Activated T-cell treated with anti-CD3 and anti-CD28 coated beads, Interleukin-2, amount 50 U/mL, for 48 hours (primary cell): Measurements from ENCODE around the gene SMYD3.

Experiments
- DNase-seq, 2 experiments: peaks; one replicate each; pipeline ENCODE4 v3.0.0-alpha.2; 2020

The SMYD3 gene

DNA sequence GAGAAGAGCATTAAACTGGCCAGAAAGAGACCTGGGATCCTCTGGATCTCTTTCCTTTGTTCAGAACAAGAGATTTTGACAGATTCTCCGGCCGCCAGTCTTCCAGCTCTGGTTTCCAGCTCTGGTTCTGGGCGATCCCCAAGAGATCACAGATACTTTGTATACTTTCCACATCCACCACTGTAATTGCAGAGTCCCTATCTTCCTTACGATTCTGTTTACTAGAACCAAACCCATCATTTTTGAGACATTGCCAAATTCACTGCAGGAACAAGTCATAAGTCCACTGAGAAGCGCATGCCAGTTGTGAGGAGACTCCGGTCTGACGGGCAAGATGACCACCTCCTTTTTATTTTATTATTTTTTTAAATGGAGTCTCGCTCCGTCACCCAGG lies 505.2 kb downstream of the SMYD3 start:
- no peak for DNase-seq

DNA sequence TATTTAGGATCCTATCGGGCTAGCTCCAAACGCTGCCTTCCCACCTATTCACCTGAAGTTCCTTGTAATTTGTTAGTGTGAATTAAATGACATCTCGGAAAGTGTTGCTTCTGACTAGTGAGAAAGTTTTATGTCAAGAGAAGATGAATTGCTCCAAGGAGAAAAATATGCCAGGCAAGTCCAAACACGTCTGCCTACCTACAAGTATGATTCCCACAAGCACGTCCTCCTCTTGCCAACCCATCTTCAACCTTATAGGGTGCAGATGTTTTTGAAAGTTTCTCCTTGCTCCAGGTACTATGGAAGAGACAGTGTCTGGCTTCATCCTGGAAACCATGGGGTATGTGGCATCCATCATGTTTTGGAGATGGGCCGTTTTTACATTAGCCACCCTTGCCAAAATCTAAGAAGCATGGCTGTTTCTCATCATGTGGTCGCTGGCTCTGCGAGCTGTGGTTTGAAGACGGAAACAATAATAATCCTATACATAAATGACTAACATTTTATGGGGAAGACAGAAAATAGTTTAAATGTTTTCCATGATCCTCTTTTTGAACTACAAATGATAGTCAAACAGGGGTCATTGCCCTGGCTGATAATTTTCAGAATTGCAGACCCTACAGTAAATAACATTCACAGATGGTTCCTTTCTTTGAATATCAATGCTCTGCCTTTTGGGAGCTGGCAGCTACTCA lies 505.8 kb downstream of the SMYD3 start:
- DNase-seq = no peak

DNA sequence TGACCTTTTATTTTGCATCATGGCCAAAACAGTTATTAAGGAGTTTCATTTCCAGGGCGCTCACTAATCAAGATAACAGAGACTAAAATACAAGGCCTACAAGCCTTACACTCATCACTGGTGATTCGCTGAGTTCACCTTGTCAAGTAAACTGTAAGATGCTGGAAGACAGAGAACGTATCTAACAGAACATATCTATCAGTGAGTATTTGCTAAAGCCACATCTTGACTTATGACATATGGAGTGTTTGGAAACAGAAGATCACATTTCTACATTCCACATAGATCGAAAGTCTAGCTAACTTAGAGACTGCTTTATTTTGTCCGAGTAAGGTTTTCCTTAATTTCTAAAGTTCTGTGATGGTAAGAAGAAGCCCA lies 506.5 kb downstream of the SMYD3 start:
- DNase-seq = no peak

DNA sequence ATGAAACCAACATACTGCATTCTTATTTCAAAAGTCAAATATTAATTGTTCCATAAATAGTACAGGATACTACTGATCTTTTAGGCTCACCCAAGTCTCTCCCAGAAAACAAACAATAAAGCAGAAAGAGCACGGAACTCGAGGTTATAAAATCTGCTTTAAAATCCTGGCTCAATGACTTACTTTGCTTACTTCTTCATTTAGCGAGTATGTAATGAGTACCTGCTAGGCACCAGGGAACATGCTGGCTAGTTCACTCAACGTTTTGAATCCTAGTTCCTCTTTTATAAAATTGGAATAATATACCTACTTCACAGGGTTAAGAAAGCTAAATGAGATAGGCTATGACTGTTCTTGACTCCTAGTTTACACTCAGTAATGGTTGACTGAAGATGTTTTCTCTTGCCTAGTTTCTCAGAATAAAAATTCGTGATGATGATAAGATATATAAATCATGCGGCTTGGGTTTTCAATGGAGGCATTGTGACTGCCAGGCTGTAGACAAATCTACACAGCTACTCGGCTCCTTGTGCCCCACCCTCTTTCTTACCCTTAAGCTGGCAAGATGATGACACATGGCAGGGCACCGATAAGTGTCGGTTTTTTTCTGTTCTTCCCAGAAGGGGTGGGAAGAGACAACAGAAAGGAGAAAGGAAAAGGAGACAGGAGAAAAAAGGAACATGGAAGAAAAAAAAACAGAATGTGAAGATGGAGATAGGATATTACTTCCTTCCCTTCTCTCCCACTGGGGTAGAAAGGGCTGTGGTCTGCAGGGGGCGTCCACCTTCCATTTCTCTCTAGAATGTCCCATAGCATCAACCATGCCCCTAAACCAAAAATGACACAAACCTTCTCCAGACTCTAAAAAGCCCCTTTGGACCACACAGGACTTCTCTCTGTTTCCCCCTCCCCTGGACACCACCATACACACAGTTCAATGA lies 507.1 kb downstream of the SMYD3 start:
- DNase-seq = no peak

DNA sequence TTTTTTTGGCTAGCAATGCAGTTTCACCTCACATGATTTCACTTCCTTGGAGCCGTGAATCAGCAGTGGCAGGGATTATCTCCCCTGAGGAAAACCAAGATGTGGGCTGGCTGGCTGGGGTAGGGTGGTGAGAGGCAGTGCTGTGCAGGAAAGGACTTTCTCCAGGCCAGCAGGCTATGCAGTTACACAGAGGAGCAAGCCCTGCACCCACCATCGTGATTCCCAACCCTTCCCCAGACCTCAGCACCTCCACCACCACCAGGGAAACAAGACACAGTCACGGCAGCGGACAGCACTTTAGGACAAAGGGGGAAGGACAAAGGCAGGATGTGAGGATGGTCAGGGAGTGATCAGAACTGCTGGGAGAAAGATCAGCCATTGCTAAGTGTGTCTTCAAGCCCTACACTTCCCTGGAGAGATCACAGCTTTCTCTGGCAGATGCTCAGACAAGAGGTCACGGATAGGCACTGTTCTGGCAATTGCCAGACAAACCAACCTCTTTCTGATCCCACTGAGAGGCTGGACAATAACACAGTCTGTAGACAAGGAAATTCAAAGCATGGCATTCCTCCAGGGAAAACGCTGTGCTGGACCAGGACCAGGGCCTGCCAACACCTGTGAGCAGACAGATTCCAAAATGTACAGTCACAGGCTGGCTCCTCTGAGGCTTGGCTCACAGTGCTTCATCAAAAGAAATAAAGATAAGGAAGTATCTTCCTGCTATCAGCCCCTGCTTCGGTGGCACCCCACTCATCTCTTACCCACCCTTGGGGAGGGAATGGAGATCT lies 509.4 kb downstream of the SMYD3 start:
- no peak for DNase-seq

DNA sequence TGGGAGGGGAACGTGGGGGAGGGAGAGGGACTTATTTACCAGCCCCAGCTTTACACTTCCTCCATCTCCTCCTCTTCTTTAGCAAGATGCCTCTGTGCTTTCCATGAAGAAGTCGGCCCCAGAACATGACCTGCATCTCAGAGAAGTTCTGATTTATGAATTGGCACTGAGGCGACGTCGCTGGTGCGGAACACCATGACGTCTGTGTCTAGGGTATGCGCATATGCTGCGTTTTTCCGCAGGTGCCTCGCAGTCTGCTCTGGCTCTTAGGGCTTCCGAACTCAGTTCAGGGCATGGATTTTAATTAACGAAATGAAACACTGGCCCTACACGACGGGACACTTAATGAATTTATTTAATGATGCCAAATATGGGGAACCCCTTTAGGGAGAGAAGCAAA lies 510.3 kb downstream of the SMYD3 start:
- DNase-seq = no peak

DNA sequence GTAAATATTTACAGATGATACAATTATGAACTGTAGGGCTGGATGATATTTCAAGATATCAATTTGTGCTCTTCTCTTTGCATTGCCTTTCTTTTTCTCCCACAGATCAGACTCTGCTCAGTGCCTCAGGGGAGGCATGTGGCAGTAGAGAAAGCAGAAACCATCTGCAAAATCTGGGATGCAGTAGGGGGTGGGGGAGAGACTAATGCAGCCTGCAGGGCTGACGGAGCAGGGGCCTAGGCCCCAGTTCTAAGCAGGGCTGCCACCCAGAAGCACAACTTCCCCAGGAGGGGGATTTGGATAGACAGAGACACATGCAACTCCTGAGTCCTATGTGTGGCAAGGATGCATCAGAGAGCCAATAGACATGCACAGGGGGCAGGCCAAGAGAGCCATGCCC lies 511.6 kb downstream of the SMYD3 start:
- no peak for DNase-seq

DNA sequence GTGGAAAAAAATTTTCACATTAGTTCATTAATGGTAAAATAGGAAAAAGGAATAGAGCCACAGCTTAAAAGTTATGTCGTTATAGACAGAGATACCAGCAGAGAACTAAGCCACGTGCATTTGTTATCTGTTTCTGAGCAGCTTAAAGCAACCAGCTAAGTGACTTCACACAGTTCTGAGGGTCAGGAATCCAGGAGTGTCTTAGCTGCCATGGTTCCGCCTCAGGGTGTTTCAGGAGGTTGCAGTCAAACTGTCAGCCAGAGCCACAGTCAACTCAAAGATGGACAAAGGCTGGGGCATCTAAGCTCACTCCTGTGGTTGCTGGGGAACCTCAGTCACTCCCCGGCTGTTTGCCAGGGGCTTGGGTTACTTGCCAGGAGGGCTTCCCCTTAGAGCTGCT lies 515.8 kb downstream of the SMYD3 start:
- no peak for DNase-seq

DNA sequence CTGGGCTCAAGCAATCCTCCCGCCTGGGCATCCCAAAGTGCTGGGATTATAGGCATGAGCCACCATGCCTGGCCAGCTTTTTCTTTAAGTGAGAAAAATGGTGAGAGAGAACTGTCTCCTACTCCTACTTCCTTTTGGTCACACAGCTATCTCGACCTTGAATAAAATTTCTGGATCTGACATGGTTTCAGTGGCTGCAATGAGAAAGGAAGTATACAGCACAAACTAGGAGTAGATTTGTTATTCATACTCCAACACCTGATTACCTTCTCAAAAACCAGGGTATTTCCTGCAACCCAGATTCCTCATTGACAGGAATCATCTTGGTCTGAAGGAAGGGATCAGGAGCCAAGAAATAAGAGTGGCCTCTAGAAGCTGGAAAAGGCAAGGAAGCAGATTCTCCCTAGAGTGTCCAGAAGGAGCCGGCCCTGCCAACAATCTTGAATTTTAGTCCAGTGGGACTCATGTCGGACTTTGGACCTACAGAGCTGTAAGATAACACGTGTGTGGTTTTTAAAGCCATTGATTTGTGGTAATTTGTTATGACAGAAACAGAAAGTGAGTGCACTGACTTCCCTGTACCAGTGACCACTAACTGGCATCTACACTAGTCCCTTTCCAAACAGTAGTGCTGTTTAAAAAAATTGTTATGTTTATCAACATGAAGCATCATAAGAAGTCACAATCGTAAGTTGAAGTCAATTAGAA lies 516.6 kb downstream of the SMYD3 start:
- DNase-seq = no peak

DNA sequence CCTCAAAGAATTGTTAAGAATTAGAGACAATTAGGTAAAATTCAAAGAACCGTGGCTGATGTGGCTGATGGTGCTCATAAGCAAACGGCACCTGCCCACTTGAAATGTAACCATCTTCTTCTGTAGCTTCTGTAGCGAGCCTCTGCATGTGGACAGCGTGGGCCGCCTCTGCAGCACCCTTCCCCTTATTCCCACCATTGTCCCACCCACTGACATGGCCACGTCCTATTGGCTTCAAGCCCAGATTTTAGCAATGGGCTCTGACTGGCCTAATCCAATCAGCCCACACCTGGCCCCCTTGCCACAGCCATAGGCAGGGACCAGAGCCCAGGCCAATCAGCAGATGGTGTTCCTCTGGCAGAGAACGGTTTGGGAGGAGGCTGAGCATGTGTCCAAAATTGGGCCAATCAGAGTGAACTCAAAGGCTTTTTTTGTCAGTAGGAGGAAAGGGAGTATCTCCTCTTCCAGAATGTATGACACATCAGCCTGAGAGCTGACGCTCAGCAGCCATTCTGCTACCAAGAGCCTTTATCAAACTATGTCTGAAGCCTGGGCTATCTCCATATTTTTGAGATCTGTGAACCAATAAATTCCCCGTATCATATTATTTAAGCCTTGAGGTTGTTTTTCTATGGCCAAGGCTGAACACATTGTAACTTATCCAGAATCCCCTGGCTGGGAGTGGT lies 518.5 kb downstream of the SMYD3 start:
- no peak for DNase-seq

DNA sequence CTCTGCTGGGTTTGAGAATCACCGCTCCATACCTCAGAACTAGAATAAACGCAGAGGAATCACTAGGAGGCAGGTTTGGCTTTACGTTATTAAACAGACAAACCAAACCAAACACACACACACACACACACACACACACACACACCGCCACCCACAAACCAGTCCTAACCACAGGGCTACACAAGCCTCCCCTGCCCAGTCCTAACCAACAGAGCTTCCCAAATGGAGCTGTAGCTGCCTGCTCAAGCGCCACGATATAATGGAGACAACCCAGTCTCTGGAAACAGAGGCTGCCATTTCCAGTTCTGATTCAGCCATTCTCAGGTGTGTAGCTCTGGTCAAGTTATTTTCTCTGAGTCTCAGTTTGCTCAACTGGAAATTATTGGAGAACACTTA lies 519.1 kb downstream of the SMYD3 start:
- DNase-seq = no peak

DNA sequence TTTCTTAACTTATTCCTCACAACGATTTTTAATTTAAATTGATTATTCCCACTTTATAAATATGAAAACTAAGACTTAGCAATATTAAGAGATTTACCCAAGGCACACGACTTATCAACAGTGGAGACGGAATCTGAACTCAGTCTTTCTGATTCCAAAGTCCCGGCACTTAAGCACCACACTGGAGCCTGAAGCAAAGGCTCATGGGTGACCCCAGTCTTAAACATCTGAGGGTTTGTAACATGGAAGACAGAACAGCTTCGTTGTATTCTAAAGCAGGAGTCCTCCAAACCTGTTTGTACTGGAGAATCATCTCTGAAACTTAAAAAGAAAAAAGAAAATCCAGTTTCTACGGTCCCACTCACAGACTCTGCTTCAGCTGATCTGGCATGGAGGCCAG lies 519.5 kb downstream of the SMYD3 start:
- DNase-seq = no peak

DNA sequence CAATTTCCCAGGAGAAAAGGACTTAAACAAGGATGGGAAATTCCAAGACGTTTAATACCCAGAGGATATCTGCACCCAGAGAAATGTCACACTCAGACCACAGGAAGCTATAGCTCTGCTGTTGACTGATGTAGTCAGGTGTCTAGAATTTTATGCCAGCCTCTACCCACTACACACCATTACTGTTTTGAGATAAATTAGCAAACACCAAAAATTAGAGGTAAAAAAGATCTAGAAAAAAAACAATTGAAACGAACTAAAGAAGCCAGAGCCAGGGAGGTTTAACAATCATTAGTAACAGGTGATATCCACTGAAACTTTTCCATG lies 519.9 kb downstream of the SMYD3 start:
- no peak for DNase-seq

DNA sequence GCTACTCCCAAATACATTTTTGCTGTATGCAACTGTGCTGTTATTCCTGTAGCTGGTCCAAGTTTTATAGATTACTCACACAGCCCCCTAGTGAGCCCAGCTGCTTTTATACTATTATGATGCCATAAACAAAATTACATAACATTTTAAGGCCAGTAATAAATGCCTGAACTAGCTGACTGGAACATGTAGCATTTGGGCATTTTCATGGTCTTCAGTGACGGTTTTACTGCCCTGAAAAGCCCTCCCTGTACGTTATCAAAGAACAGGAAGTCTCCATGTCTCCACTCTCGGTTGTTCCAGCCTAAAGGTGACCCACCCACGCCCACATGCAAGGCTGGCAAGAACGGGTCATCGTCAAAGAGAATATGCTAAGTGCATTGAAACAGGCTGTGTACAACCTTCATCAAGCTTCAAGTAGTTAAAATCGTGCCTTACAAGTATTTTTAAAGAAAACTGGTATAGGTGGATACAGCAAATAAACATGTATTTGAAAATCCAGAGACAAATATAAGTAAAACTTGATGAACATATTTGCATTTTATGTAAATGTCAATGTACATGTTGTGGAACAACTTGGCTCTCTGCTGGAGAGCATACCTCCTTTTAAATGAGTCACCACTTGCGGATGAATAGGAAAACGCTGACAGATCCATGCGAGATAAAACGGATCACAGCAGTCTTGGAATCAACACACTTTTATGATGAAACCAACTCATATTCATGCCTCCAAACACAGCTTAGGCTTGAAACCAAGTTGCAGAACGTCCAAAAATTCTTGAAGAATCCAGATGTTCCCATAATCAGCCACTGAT lies 520.5 kb downstream of the SMYD3 start:
- no peak for DNase-seq

DNA sequence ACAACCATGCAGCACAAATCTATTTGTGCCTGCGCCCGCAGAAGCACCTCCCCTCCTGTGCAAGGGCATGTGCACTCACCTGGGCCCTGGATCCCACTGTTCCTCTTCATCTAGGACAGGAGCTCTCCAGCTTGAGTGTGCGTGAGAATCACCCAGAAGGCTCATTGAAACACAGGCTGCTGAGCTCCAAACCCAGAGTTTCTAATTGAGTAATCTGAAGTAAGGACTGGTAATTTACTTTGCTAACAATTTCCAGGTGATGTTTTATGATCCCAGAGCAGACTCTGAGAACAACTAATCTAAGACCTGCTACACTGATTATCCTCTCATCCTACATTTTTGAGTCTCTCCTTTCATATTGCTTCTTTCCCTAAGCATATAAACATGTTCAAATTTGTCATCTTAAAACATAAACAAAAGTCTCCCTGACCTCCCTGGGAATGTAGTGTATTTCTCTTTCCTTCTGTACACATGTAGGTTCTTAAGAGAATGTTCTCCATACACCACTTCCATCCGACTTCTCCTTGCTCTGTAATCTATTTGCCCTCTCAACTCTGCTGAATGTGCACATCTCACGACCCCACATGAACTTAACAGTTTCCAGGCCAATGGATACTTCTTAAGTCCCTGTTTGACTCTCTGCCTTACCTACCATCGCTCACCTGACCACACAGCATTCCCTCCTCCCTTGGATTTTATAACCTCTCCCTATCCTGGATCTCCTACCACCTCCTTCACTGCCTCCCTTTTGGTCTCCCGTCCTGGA lies 522.5 kb downstream of the SMYD3 start:
- no peak for DNase-seq

DNA sequence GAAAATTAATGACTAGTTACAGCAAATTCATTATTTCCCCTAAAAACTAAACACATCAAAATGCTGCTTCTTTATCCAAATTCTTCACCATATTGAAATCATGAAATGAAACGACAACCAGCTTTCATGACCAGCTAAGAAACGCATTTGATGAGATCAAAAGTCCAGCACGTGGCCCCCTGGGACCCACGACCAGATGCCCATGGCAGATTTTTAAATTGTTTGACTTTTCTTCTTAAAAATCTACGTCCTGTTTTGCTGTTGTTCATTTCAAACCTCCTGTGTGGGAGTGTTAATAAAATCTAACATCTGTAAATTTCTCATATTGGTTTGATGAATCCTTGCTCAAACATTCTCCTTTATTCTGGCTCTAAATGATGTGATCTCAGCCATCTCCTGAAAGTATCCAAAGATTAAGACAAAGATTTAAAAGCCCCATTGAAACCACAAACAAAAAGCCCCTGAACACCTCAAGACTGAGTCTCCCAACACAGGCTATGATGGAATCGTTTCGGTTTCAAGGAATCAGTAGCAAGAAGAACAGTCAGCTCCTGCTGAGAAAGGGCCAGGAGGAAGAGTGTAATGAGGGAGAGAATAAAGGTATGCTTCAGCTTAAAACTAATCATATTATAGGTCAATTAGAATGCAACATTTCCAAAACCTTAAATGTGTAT lies 523.6 kb downstream of the SMYD3 start:
- no peak for DNase-seq

DNA sequence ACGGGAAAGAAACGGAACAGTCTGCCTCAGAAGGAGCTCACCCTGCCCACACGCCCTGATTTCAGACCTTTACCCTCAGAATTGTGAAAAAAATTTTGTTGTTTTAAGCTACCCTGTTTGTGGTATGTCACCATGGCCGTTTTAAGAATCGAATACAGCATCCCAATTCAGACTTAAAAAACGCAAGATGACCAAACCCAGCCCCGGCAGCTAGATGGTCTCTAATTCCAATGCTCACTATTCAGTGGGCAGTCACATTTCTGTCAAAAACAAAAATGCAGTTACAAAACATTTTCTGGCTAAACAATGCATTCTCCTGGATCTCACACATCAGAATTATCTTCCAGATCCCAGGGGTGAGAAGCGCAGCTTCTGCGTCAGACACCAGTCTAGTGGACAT lies 527.5 kb downstream of the SMYD3 start:
- no peak for DNase-seq

DNA sequence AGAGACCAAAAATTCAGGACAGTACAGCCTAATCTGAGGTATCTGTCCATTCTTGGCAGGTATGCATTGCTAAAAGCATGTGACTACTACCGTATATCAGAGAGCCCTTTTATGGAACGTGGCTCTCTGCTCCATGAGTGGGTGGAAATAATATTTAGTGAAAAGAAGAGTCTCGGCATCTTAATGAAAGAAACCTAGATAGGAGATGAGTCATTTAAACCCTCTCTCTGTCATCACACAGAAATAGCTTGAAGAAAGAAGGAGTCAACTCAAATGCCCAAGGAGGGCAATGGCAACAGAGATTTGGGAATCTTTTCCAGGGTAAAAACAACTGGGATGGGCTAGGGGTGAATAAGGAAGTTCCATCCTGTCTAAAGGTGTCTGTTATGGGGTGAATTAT lies 528.2 kb downstream of the SMYD3 start:
- DNase-seq = no peak

DNA sequence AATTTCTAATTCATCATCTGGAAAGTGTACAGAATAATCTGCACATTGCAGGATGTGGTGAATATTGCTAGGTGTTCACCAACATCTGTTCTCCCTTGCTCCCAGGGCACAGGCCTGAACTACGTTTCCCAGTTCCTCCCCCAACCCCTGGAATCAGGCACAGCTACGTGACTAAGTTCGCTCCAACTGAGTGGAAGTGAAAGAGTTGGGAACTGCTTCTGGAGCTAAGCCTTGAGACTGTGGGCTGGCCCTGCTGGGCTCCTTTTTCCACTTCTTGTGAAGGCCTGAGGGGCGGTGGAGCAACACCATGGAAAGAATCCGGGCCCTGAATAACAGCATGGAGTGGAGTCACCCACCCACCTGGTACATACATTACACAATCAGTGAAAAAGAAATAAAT lies 534.6 kb downstream of the SMYD3 start:
- DNase-seq = no peak

DNA sequence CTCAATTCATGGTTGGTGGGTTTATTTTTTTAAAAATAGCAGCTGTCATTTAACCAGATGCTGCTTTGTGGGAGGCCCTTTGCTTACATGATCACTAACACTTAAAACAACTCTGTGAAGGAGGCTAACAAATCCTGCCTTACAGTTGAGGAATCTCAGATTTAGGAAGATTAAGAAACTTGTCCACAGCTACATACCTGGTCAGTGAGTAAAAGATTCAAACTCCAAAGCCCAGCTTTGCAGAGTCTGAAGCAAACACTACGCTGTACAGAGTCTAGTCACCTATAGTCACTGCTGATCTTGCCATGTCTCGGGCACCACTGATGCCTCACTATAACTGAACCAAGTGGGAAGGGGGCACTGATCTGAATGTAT lies 535.4 kb downstream of the SMYD3 start:
- DNase-seq = no peak
